ENCODE results near the gene LRP5. TPM values are rescaled to one million over a fixed set of nuclear protein-coding genes. Genes with fewer than 3 reads are reported as not detected.
"Not testable (repeated sequence)": the region's sequence is repeated elsewhere in the genome, so short reads cannot be mapped to it uniquely, and the experiment has no call there.

The LRP5 gene
- total and polyA plus RNA-seq, 2 donors = 10.1 to 22.1 TPM

DNA sequence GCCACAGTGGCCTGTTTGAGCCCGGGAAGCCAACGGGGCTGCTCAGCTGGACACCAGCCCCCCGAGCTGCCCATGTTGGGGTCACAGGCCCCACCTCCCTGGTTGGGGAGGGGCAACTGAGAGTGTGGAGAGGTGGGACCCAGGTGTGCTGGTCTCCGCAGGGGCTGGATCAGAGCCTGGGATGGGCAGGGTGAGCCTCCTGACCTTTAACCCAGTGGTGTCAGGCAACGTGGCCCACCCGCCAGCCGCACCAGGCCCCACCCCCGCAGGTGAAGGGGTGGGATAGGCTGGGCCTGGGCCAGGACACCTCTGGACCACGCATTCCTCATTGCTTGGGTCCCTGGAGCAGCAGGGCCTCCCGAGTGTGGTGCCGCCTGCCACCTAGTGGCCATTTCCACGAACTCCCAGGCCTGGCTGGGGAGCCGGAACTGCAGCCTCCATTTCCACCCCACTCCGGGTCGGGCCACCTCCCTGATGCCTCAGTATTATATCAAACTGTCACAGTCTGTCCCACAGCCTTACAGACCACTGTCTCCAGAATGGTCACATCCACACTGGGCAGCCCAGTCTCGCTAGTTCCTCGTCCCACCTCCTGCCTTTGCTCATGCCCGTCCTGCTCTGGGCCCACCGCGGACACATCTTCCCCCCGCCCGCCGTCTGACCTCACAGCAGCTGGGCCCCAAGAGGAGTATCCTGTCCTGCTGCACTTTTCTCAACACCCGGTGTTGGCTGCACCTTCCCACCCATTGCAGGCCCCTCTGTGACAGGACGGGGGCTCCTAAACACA lies 134.8 kb downstream of the LRP5 start:
- 63% methylated on average over 25 of the region's 25 CpGs for WGBS
- peak in 8 of 9 donors; percentile 29 to 75 (median 60) for DNase-seq (ENCODE audit: low read depth in 6 of 9, low spot score in 9 of 9)

DNA sequence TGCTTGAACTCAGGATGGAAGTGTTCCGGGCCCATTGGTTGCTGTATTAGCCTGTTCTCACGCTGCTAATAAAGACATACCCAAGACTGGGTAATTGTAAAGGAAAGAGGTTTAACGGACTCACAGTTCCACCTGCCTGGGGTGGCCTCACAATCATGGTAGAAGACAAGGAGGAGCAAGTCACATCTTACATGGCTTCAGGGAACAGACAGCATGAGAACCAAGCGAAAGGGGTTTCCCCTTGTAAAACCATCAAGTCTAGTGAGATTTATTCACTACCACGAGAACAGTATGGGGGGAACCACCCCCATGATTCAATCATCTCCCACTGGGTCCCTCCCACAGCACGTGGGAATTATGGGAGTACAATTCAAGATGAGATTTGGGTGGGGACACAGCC lies 135.5 kb downstream of the LRP5 start:
- 91% methylated on average over 6 of the region's 6 CpGs for WGBS
- DNase-seq (ENCODE audit: low read depth in 6 of 9, low spot score in 9 of 9); H3K4me1 ChIP-seq (ENCODE audit: control insufficient read depth in 2 of 2, insufficient read depth in 2 of 2, low read length in 2 of 2); H3K9me3 ChIP-seq (ENCODE audit: control insufficient read depth in 2 of 2, insufficient read depth in 1 of 2, low read length in 1 of 2); H3K27me3 ChIP-seq (ENCODE audit: control insufficient read depth in 2 of 2, insufficient read depth in 1 of 2, low read length in 1 of 2); H3K27ac ChIP-seq (ENCODE audit: low read depth in 1 of 2, low read length in 1 of 2); H3K4me3 ChIP-seq (ENCODE audit: low read length in 2 of 2): not testable (repeated sequence)
- H3K36me3 ChIP-seq (ENCODE audit: control insufficient read depth in 2 of 2, insufficient read depth in 2 of 2, low read length in 1 of 2) = peaks cover 13 to 23% of the 10 kb centered on the region in 2 donors

More for the DNA sequence above, 134.8 kb downstream of the LRP5 start:
- Histone ChIP-seq H3K36me3 (ENCODE audit: control insufficient read depth in 2 of 2, insufficient read depth in 2 of 2, low read length in 1 of 2) (peaks cover 13 to 23% of the 10 kb centered on the region in 2 donors), H3K4me1 (ENCODE audit: control insufficient read depth in 2 of 2, insufficient read depth in 2 of 2, low read length in 2 of 2) (no peaks in the 10 kb centered on the region), H3K27me3 (ENCODE audit: control insufficient read depth in 2 of 2, insufficient read depth in 1 of 2, low read length in 1 of 2) (no peaks in the 10 kb centered on the region), H3K9me3 (ENCODE audit: control insufficient read depth in 2 of 2, insufficient read depth in 1 of 2, low read length in 1 of 2) (no peaks in the 10 kb centered on the region), H3K27ac (ENCODE audit: low read depth in 1 of 2, low read length in 1 of 2) (no peak overlapping the region), H3K4me3 (ENCODE audit: low read length in 2 of 2) (no peak overlapping the region)

DNA sequence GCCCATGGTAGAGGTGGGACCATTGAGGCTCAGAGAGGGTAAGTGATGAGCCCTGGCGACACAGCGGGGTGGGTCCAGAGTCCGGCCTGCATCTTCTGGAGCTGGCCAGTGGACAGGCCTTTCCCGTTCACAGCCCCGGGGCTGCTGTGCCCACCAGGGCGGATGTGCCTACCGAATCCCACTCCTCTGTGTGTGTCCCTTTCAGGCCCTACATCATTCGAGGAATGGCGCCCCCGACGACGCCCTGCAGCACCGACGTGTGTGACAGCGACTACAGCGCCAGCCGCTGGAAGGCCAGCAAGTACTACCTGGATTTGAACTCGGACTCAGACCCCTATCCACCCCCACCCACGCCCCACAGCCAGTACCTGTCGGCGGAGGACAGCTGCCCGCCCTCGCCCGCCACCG lies 136.2 kb downstream of the LRP5 start:
- Histone ChIP-seq H3K4me1 (ENCODE audit: control insufficient read depth in 2 of 2, insufficient read depth in 2 of 2, low read length in 2 of 2) (no peaks in the 10 kb centered on the region), H3K4me3 (ENCODE audit: low read length in 2 of 2) (no peak overlapping the region), H3K27ac (ENCODE audit: low read depth in 1 of 2, low read length in 1 of 2) (no peak overlapping the region), H3K9me3 (ENCODE audit: control insufficient read depth in 2 of 2, insufficient read depth in 1 of 2, low read length in 1 of 2) (no peaks in the 10 kb centered on the region), H3K36me3 (ENCODE audit: control insufficient read depth in 2 of 2, insufficient read depth in 2 of 2, low read length in 1 of 2) (peaks cover 13 to 23% of the 10 kb centered on the region in 2 donors), H3K27me3 (ENCODE audit: control insufficient read depth in 2 of 2, insufficient read depth in 1 of 2, low read length in 1 of 2) (no peaks in the 10 kb centered on the region)
- WGBS = 98% methylated on average over 25 of the region's 25 CpGs
- no peak for DNase-seq (ENCODE audit: low read depth in 6 of 9, low spot score in 9 of 9)

GRCh38 chr11:68449951-68450350 lies 137.6 kb downstream of the LRP5 start:
- Histone ChIP-seq H3K4me1 (ENCODE audit: control insufficient read depth in 2 of 2, insufficient read depth in 2 of 2, low read length in 2 of 2) (no peaks in the 10 kb centered on the region), H3K4me3 (ENCODE audit: low read length in 2 of 2) (no peak overlapping the region), H3K36me3 (ENCODE audit: control insufficient read depth in 2 of 2, insufficient read depth in 2 of 2, low read length in 1 of 2) (peaks cover 13 to 23% of the 10 kb centered on the region in 2 donors), H3K27me3 (ENCODE audit: control insufficient read depth in 2 of 2, insufficient read depth in 1 of 2, low read length in 1 of 2) (no peaks in the 10 kb centered on the region), H3K9me3 (ENCODE audit: control insufficient read depth in 2 of 2, insufficient read depth in 1 of 2, low read length in 1 of 2) (no peaks in the 10 kb centered on the region), H3K27ac (ENCODE audit: low read depth in 1 of 2, low read length in 1 of 2) (no peak overlapping the region)
- DNase-seq (ENCODE audit: low read depth in 6 of 9, low spot score in 9 of 9) = no peak
- 98% methylated on average over 11 of the region's 11 CpGs for WGBS

GRCh38 chr11:68450711-68451110 lies 138.3 kb downstream of the LRP5 start:
- no peaks in the 10 kb centered on the region for H3K9me3 ChIP-seq (ENCODE audit: control insufficient read depth in 2 of 2, insufficient read depth in 1 of 2, low read length in 1 of 2)
- no peak overlapping the region for H3K4me3 ChIP-seq (ENCODE audit: low read length in 2 of 2)
- H3K4me1 ChIP-seq (ENCODE audit: control insufficient read depth in 2 of 2, insufficient read depth in 2 of 2, low read length in 2 of 2) = no peaks in the 10 kb centered on the region
- no peak overlapping the region for H3K27ac ChIP-seq (ENCODE audit: low read depth in 1 of 2, low read length in 1 of 2)
- peaks cover 13 to 23% of the 10 kb centered on the region in 2 donors for H3K36me3 ChIP-seq (ENCODE audit: control insufficient read depth in 2 of 2, insufficient read depth in 2 of 2, low read length in 1 of 2)
- WGBS = 97% methylated on average over 8 of the region's 8 CpGs
- DNase-seq (ENCODE audit: low read depth in 6 of 9, low spot score in 9 of 9) = no peak
- H3K27me3 ChIP-seq (ENCODE audit: control insufficient read depth in 2 of 2, insufficient read depth in 1 of 2, low read length in 1 of 2) = no peaks in the 10 kb centered on the region

- no peak for DNase-seq (ENCODE audit: low read depth in 6 of 9, low spot score in 9 of 9)
- Histone ChIP-seq H3K27me3 (ENCODE audit: control insufficient read depth in 2 of 2, insufficient read depth in 1 of 2, low read length in 1 of 2) (no peaks in the 10 kb centered on the region), H3K27ac (ENCODE audit: low read depth in 1 of 2, low read length in 1 of 2) (no peak overlapping the region), H3K4me1 (ENCODE audit: control insufficient read depth in 2 of 2, insufficient read depth in 2 of 2, low read length in 2 of 2) (peaks cover 2% of the 10 kb centered on the region in 2 donors), H3K4me3 (ENCODE audit: low read length in 2 of 2) (no peak overlapping the region), H3K9me3 (ENCODE audit: control insufficient read depth in 2 of 2, insufficient read depth in 1 of 2, low read length in 1 of 2) (no peaks in the 10 kb centered on the region), H3K36me3 (ENCODE audit: control insufficient read depth in 2 of 2, insufficient read depth in 2 of 2, low read length in 1 of 2) (peaks cover 0 to 4% of the 10 kb centered on the region in 2 donors)
- 87% methylated on average over 8 of the region's 8 CpGs for WGBS
Measured at GRCh38 chr11:68454767-68455166, 142.4 kb downstream of the LRP5 start.

DNA sequence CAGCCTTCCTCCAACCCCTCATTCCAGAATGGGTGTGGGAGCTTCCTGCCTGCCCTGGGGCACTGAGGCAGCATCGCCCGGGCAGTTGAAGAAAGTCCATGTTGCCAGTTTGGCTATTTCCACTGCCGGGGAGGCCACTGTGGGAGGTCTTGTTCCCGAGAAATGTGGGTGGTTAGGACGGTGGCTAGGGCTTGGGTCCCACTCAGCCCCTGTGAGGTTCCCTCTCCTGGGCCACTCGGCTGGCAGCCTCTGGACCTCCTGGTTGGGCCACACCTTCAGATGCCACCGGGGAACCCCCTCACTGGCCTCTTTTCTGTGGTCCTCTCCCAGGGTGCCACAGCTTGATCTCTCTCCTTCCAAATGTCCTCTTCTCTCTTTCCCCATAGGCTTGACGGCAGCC lies 143.1 kb downstream of the LRP5 start:
- Histone ChIP-seq H3K4me3 (ENCODE audit: low read length in 2 of 2) (no peak overlapping the region), H3K4me1 (ENCODE audit: control insufficient read depth in 2 of 2, insufficient read depth in 2 of 2, low read length in 2 of 2) (peaks cover 4% of the 10 kb centered on the region in 2 donors), H3K27ac (ENCODE audit: low read depth in 1 of 2, low read length in 1 of 2) (no peak overlapping the region), H3K9me3 (ENCODE audit: control insufficient read depth in 2 of 2, insufficient read depth in 1 of 2, low read length in 1 of 2) (no peaks in the 10 kb centered on the region), H3K36me3 (ENCODE audit: control insufficient read depth in 2 of 2, insufficient read depth in 2 of 2, low read length in 1 of 2) (no peaks in the 10 kb centered on the region), H3K27me3 (ENCODE audit: control insufficient read depth in 2 of 2, insufficient read depth in 1 of 2, low read length in 1 of 2) (no peaks in the 10 kb centered on the region)
- DNase-seq (ENCODE audit: low read depth in 6 of 9, low spot score in 9 of 9) = no peak
- 95% methylated on average over 8 of the region's 8 CpGs for WGBS

DNA sequence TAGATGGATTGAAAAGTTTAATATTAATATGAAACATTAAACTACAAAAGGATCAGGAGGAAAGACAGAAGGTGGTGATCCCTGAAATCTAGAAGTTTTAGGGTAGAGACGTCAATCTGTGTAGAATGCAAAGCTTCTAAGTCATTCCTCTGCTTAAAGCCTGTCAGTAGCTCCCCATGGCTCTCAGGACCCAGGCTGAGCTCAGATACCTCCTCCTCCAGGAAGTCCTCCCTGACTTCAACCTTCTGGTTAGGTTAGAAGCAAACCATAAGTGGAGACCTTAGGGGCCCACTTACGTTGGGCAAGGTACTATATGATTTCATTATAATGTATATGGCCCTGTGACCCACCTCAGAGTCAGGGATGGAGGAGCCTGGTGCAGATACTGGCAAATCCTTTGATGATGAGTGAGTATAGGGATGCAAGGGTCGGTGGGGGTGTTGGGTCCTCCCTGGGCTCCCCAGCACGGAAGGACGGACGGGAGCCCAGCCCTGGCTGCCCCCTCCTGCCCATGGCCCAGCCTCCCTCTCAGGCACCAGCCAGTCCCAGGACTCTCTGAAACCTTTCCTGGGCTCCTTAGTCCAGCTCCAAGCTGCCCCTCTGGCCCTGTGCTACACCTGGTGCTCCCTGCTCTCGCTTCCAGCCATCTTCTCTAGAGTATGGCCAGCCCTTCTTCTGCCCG lies 145.0 kb downstream of the LRP5 start:
- Histone ChIP-seq H3K4me3 (ENCODE audit: low read length in 2 of 2) (no peak overlapping the region), H3K9me3 (ENCODE audit: control insufficient read depth in 2 of 2, insufficient read depth in 1 of 2, low read length in 1 of 2) (no peaks in the 10 kb centered on the region), H3K27me3 (ENCODE audit: control insufficient read depth in 2 of 2, insufficient read depth in 1 of 2, low read length in 1 of 2) (no peaks in the 10 kb centered on the region), H3K4me1 (ENCODE audit: control insufficient read depth in 2 of 2, insufficient read depth in 2 of 2, low read length in 2 of 2) (peaks cover 10 to 14% of the 10 kb centered on the region in 2 donors), H3K36me3 (ENCODE audit: control insufficient read depth in 2 of 2, insufficient read depth in 2 of 2, low read length in 1 of 2) (peaks cover 0 to 4% of the 10 kb centered on the region in 2 donors), H3K27ac (ENCODE audit: low read depth in 1 of 2, low read length in 1 of 2) (no peak overlapping the region)
- no peak for DNase-seq (ENCODE audit: low read depth in 6 of 9, low spot score in 9 of 9)
- 85% methylated on average over 8 of the region's 8 CpGs for WGBS

DNA sequence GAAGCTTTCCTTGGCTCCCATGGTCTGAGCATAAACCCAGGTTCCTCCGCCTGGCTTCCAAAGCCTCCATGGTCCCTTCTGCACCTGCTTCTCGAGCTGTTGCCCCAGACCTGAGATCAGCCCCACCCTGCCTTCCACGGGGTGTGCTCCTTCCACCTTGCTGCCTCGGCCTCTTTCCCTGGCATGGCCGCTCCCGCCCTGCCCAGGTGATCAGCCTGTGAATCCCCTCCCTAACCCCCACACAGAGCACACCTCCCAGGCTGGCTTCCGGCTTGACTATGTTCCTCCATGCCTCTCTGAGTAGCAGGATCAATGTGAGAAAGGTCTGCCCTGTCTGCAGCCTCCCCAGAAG lies 145.5 kb downstream of the LRP5 start:
- Histone ChIP-seq H3K27me3 (ENCODE audit: control insufficient read depth in 2 of 2, insufficient read depth in 1 of 2, low read length in 1 of 2) (no peaks in the 10 kb centered on the region), H3K36me3 (ENCODE audit: control insufficient read depth in 2 of 2, insufficient read depth in 2 of 2, low read length in 1 of 2) (peaks cover 0 to 8% of the 10 kb centered on the region in 2 donors), H3K27ac (ENCODE audit: low read depth in 1 of 2, low read length in 1 of 2) (no peak overlapping the region), H3K9me3 (ENCODE audit: control insufficient read depth in 2 of 2, insufficient read depth in 1 of 2, low read length in 1 of 2) (no peaks in the 10 kb centered on the region), H3K4me1 (ENCODE audit: control insufficient read depth in 2 of 2, insufficient read depth in 2 of 2, low read length in 2 of 2) (peaks cover 14 to 18% of the 10 kb centered on the region in 2 donors), H3K4me3 (ENCODE audit: low read length in 2 of 2) (no peak overlapping the region)
- 93% methylated on average over 7 of the region's 7 CpGs for WGBS
- no peak for DNase-seq (ENCODE audit: low read depth in 6 of 9, low spot score in 9 of 9)
